Fibroblast of skin of right biceps (primary cell): ENCODE data around the gene TRIM38.

Experiments
- DNase-seq: peaks from one replicate; pipeline ENCODE4 v3.0.0-alpha.2; 2013

Gene TRIM38

DNA sequence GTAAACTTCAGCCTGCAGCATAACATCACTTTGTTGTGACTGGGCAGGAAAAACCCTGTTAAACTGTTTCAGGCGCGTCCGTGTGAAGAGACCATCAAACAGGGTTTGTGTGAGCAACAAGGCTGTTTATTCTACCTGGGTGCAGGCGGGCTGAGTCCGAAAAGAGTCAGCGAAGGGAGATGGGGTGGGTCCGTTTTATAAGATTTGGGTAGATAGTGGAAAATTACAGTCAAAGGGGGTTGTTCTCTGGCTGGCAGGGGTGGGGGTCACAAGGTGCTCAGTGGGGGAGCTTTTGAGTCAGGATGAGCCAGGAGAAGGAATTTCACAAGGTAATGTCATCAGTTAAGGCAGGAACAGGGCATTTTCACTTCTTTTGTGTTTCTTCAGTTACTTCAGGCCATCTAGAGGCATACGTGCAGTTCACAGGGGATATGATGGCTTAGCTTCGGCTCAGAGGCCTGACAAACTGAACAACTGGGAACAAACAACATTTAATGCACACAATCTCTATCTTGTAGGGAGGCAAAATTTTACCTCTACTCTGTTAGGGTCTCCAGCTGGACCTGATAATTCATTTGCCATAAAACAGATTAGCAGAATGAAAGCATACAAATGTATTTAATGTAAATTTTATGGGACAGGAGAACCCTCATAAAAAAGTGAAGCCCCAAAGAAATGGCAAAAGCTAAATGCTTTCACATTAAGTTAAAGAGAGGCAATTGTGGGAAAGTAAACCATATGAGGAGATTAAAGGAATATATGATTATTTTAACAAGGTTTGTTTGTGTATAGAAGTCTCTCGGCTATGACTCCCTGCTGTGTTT is 66.4 kb downstream of the TRIM38 start:
- no peak for DNase-seq

DNA sequence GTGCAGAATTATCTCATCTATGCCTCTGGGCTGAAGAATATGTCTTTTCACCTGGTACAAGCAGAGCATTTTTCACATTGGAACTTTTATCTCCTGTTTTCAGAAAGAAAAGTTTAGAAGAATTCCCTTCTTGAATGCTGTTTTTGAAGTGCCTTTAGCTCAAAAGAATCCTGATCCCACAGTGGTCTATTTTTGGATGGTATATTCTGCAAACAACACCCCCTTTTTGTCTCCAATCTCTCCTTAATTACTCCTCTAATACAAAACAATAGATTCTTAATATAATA is 66.9 kb downstream of the TRIM38 start:
- DNase-seq, result no peak

DNA sequence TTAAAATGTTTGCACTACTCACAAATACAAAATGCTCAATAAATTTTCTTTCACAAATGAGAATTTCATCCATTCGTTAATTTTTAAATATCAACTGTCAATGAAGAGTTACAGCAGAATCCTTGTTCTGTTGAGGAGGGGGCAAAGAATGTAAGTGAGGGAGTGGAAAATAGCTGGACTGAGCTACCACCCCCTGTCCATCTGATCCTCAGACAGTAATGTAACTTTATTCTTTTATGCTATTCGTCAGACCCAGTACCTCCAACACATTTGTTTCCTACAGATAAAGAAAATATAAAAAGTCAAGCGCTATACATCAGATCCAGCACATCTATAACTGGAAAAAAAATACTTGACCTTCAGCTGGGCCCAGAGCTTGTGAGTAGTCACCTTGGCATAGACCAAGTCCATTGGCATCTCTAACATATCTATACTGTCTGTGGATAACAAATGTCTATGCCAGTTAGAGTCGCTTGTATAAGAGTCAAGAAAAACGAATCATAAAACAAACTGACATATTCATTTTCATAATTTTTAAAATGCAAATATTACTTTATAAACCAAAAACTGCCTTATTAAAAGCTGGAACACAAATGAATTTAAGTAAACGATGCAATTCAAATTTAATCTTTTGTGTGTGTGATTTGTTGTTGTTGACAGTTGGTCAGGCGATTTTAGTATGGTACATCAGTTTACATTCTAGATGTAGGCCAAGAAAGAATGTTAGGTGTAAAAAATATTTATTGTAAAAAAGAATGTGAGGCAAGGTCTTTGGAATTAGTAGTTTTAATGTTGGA is 67.5 kb downstream of the TRIM38 start:
- DNase-seq, result no peak

DNA sequence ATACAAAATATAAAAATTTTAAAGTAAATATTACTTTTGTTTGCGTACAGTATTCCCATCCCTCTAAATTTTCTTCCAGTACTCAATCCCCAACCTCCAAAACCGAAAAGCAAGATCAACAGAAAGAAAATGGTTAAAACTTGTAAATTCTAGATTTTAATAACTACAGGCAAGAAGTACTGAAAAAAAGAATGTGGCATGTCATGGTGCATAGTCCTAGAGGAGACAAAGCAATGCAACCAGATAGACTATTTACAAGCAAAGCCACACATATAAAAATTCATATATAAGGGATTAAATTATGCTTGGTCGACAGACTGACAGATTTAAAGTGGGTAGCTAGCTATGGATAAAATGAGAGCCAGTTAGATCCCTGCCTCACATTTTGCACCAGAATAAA is 68.1 kb downstream of the TRIM38 start:
- peak; percentile 45 for DNase-seq

DNA sequence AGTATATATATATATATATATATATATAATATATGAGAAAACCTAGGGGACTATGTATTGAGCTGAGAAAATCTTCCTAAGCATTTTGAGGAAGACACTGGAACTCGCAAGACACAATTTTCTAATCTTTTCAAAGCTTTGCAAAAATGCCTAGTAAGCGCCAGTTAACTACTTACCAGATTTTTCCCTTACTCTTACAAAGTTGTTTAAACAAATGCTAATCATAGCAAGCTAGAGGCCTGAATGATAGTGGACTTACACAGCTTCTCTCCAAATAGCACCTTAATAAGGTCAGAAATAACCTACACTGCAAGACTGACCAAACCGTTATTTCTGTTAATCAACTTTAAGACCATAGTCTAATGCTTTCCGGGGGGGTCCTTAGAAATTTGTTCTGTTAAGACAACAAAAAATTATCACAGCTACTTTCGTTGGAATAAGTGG is 68.6 kb downstream of the TRIM38 start:
- peak; percentile 53 for DNase-seq

DNA sequence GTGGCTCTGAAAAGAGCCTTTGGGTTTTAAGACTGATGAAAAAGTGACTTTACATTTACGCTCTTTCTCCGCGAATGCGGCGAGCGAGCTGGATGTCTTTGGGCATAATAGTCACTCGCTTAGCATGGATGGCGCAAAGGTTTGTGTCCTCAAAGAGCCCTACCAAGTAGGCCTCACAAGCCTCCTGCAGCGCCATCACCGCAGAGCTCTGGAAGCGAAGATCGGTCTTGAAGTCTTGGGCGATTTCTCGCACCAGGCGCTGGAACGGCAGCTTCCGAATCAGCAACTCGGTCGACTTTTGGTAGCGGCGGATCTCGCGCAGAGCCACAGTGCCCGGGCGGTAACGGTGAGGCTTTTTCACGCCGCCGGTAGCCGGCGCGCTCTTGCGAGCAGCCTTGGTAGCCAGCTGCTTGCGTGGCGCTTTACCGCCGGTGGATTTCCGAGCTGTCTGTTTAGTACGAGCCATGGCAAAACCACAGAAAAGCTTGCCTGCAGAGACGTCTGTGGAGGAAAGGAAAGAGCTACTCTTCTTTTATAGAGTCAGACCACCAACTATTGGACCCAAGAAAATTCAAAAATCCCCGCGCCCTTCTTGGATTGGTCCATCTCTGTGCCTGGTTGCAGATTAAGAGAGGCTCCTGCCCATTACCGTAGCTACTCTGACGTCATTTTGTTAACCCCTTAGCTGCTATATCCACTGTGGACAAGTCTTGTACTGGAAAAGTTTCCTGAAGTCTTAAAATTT is 69.2 kb downstream of the TRIM38 start:
- DNase-seq, result peak; percentile 99

DNA sequence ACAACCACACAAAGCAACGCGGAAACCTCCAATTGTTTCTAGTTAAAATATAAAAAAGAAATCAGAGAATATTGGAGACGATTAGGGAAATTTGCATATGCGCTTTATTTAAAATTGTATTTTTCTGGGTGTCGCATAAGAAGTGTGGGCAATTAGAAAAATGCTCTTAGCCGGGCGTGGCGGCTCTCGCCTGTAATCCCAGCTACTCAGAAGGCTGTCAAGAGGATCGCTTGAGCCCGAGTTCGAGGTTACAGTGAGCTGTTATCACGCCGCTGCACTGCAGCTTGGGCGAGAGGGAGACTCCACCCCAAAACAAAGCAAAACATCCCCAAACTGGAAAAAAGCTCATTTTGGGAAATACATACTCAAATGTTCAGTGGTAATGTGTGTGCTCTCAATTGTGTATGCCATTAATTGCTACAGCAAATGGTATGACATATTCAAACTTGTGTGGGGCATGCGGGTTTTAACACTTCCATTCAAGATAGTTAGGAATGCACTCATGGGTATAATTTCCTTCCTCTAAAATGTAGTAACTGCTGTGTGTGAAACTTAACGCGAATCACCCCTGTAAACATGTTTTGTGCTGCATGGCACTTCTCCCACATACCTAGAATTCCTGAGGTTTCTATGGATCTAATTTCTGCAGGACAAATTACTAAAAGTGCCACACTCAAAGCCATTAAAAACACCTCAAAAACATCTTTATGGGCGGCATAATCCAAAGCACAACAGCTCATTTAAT is 69.9 kb downstream of the TRIM38 start:
- DNase-seq, result peak; percentile 87

DNA sequence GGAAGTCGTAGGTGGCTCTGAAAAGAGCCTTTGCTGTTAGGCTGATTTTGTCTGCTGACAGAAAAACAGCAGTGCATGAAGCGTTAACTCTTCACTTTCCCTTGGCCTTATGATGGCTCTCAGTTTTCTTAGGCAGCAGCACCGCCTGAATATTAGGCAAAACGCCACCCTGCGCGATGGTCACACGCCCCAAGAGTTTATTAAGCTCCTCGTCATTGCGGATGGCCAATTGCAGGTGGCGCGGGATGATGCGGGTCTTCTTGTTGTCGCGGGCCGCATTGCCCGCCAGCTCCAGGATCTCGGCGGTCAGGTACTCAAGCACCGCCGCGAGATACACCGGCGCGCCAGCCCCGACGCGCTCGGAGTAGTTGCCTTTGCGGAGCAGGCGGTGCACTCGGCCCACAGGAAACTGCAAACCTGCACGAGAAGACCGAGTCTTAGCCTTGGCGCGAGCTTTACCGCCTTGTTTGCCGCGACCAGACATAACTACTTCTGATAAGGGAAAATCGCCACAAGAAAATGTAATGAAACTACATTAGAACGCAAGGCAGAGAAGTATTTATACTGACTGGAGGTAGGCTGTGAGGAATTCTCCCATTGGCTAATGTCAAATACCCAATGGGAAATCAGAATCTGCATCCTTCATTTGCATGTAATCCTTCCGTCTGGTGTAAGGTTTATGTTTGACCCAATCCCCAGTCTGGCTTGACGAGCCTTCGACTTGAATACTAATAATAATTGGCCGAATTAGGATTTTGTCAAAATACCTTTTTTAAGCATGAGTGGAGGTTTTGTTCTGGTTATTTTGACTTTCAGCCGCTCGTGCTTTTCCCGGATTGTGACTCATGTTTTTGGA is 70.7 kb downstream of the TRIM38 start:
- DNase-seq, result peak; percentile 99

DNA sequence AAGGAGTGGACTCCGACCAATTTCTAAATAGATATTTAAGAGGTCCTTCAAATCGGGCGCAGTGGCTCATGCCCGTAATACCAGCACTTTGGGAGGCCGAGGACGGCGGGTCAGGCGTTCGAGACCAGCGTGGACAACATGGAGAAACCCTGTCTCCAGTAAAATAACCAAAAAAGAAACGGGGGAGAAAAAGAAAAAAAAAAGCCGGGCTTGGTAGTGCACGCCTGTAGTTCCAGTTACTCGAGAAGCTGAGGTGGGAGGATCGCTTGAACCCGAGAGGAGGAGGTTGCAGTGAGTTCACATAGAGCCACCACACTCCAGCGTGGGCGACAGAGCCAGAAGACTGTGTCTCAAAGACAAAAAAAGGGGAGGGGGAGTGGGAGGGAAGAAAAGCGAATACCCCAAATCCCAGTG is 71.3 kb downstream of the TRIM38 start:
- no peak for DNase-seq

DNA sequence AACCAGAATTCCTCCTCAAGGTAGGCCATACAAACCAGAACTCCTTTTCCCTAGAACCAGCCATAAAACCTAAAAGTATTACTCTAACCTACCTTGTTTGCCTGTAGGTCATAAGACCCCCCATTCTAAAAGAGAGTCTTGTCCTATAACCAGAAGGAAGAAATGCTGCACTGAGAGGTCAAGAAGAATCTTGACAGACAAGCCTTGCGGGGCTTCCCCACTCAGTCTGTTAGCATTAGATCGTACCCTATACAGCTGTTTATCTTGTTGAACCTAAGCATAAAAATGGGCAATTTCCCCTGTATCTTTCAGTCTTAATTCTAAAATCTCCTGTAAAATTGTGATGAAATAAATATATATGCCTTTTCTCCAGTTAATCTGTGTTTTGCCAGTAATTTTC is 72.3 kb downstream of the TRIM38 start:
- no peak for DNase-seq
